T follicular helper cell (primary cell): Measurements from ENCODE around the gene RPS3.

Experiments
- DNase-seq: peaks from one replicate; pipeline ENCODE4 v3.0.0-alpha.2; 2020; ENCODE audit warnings: low read depth

RPS3 gene

DNA sequence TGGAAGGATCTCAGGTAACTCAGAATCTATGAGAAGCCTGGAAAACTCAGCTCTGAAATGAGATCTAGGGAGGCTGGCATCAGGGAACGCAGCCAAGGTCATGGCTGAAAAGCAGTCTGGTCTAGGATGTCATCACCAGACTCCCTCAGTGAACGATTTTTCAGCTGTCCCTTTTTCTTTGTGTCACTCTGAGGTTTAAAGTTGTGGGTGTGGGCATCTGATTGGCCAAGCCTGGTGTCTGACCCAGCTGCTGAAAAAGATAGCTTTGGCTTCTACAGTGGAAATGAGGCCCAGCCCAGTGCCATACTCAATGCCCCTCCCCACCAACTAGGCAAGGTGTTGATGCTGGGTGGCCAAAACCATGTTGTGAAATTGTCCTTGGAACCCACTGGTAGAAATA is 14.5 kb downstream of the RPS3 start:
- no peak for DNase-seq

DNA sequence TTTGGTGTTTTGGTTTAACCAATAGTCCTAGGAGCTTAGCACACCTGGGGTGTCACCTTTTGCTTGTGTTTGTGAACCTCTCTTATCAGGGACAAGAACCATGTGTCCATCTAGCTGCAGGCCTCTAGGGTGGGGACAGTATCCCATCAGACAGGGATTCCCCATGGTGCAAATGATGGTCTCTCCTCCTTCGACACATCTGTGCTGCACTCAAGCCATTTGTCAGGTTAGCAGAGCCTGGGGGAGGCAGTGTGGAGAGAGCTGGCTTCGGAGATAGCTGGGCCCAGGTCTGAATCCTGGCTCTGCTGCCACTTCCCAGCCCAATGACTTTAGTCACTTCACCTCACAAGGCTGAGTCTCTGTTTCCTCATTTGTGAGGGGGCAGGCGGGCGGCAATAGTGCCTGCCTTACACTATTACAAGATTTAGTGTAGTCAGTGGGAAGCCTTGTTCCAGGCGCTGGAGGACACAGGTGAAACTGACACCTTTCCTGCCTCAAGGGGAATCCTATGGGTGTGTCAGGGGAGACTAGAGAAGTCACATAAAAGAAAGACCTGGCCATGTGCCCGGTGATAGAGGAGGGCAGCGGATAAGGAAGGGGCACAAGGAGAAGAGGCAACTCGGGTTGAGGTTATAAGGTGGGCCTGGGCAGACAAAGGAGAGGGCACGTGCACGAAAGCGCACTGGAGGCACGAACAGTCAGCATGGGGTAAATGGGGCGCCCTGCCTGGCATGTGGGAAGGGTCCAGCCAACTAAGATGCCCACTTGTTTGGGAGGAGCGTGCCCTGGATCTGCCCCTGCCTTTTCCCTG is 21.1 kb downstream of the RPS3 start:
- no peak for DNase-seq

DNA sequence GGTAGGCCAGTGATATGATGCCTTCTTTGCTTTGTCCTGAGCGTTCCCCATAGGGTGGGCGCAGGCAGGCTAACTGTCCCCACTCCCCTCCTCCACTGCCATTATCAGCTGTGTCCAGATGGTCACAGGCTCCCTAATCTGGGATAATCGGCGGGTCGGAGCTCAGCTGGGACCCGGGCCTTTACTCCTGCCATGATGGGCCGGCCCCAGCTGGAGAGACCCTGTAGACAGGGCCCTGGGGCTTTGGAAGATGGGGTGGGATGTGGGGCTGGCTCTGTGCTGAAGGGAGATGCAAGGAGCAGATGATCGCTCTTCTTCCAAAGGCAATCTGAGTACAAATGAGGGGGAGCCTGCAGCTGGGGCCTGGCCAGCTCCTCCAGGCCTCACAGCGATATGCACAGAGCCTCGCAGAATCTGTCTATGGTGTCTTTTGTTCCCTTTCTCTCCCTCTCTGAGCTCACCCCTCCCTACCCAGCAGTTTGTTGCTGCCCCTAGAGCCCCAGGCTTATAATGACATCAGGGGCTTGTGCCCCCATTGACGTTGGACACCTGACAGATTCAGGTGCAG is 21.8 kb downstream of the RPS3 start:
- no peak for DNase-seq

DNA sequence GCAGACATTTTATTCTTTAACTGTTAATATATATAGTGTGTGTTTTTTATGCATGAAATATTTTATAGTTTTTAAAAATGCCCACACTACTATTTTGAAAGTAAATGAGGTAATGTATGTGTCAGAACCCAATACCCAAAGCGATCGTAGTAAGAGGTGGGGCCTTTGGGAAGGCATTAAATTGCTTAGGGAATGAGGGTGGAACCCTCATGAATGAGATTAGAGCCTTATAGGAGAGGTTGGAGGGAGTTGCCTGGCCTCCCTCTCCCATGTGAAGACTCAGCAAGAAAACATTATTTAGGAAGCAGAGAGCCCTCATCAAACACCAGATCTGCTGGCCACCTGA is 22.6 kb downstream of the RPS3 start:
- DNase-seq: no peak

GRCh38 chr11:75422248-75423231 is 23.2 kb downstream of the RPS3 start:
- no peak for DNase-seq

DNA sequence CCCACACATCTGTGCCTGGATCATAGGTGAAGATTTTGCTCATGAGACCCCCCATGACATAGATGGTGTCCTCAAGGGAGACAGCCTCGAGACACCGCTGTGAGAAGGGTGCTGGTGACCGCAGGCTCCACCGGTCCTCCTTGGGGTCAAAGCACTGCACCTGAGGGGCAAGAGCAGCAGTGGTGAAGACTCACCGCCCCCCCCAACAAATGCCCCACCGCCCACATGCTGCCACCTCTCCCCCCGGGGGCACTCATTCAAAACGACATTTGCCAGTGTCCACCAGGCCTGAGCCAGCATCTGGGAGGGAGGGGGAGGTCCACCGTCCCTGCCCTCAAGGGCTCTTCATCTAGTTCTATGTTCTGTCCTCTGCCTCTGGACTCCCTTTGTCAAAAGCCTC is 24.4 kb downstream of the RPS3 start:
- DNase-seq: no peak

GRCh38 chr11:75424396-75424795 is 25.1 kb downstream of the RPS3 start:
- no peak for DNase-seq

DNA sequence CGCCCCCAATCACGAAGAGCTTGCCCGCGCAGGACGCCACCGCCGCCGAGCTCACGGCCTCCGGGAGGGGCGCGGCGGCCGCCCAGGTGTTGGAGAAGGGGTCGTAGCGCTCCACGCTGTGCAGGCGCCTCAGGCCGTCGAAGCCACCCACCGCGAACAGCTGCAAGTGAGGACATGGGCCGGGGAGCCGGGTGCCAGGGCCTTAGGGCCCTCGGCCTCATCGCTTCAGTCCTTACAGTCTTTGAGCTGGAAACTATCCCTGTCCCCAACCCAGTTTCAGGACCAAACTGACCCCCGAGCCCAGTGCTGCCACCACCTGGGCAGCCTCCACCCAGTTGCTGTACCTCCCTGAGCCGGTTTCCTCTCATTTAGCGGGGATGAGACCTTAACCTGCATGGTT is 26.1 kb downstream of the RPS3 start:
- no peak for DNase-seq

GRCh38 chr11:75426720-75427086 is 27.4 kb downstream of the RPS3 start:
- DNase-seq: no peak

- DNase-seq: no peak
These were observed 27.9 kb downstream of the RPS3 start for GRCh38 chr11:75427181-75427580.

- peak; percentile 48 for DNase-seq
These were observed 29.0 kb downstream of the RPS3 start for GRCh38 chr11:75428281-75428724.

DNA sequence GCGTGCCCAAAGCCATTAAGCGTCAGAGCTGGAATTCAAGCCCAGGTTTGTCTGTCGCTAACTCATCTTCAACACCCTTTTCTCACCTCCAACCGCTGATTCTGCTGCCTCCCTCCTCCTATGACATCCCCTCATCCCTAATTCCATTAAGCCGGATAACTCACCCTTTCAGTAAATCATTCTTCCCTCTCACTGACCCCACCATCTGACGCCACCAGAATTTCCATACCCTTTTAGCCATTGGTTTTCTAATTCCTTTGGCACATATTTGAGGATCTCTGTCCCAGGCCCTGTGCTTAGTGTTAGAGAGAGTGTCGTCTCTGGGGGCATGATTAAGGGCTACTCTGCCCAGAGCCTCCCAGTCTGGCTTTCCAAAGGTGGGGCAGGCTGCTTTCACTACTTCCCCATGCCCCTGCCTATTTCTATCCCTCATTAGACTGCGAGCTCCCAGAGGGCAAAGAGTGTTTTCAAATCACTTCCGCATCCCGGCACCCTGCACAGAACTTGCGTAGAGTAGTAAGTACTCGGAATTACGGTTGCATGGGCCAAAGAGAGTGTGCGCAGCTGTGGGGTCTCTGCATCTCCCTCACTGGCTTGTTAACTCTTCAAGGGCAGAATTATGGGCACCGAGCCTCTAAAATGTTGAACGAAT is 29.8 kb downstream of the RPS3 start:
- DNase-seq: no peak

DNA sequence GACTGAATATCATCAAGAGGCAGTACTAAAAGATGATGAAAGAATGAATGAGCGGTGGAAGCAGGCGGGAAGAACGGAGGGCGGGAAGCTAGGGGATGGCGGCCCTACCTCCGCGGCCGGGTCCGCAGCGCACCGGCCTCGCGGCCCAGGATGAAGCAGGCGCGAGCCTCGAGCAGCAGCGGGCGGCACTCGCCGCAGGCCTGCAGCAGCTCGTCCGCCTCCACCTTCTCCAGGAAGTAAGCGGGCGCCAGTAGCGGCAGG is 30.3 kb downstream of the RPS3 start:
- DNase-seq: no peak

GRCh38 chr11:75429902-75430713 is 30.8 kb downstream of the RPS3 start:
- DNase-seq: peak; percentile 42

DNA sequence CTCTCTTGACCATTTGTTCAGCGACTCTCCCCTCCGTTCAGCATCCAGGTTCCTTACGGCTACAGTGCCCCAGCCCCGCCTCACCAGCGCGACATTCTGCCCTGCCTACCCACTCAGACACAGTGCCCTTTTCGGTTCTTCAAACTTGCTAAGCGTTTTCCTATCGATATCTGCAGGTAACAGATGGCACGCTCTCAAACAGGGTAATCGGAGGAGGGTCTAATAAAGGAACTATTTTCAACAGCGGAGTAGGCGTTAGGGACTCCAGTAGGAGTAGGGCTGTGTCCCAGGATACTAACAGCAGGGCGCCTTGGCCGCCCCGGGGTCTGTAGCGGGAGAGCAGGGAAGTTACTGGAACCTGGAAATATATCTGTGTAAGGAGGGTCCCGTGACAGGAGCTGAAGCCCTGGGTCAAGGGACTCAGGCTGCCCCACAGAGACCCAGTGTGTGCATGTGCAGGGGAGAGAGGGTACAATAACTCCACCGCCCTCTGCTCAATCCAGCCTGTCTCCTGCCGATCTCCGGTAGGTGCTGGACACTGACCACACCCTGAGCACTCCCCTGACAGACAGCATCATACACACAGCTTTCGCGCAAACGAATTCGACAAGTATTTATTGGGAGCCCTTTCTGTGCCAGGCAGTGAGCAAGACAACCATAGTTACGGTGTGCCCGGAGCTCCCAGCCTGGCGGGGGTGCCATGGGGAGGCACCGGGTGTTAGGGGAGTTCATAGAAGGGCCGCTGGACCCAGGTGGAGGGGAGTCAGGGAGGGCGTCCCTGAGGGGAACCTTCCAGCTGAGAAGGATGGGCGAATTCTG is 31.6 kb downstream of the RPS3 start:
- DNase-seq: no peak

GRCh38 chr11:75431533-75432525 is 32.5 kb downstream of the RPS3 start:
- DNase-seq: no peak

DNA sequence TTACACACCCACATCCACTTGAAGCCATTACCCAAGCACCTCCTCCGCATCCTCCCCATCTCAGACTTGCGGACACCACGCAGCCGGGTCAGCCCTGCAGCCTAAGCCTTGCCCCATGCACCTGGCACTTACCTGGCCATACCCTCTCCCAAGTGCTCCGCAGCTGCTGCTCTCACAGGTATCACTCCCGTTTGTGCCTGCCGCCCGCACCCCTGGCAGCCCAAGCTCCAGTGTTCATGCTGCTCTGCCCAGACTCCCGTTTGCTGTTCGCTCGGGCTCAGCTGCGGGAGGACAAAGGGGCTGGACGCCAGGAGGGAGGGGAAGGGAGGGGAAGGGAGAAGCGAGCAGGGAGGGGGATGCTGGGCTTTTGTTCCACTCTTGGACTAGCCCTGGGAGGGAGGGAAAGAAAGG is 33.6 kb downstream of the RPS3 start, which contains the start of gene KLHL35:
KLHL35 (minus strand) TSS at position 293 of the 411 bp plus-strand sequence. CDS start 2,574 bp downstream, outside the sequence.
- DNase-seq: no peak

DNA sequence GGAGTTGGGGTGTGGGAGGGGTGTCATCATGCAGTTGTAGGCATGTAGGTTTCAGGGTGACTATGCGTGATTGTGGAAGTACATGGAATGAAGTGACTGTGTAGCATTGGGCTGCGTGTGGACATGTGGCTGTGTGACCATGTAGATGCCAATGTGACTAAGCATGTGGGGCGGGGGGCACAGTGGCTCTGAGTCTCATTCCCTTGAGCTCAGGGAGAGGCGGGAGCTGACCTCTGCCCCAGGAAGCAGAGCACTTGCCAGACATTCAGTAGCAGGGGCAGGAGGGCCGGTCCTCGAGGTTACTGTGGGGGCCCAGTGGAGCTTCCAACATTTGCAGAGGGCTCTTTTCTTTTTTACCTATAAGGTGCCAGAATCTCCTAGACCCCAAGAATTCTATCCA is 34.1 kb downstream of the RPS3 start:
- no peak for DNase-seq

- no peak for DNase-seq
These were observed 34.7 kb downstream of the RPS3 start for GRCh38 chr11:75434051-75434450.
